Body of pancreas (tissue), 4 donors: ENCODE measurements around the gene OR2T34. TPM values are rescaled to one million over a fixed set of nuclear protein-coding genes. Genes with fewer than 3 reads are reported as not detected.
"Not testable (repeated sequence)": the region's sequence is repeated elsewhere in the genome, so short reads cannot be mapped to it uniquely, and the experiment has no call there.

ENCODE experiments used
- ATAC-seq: fragments of 150-250 bp; one replicate; pipeline ENCODE4 v1.9.1; 2016
- DNase-seq, 4 donors: peaks; one replicate each; pipeline ENCODE4 v3.0.0-alpha.2; 2019
- H3K27ac ChIP-seq, 4 donors: fragments of 200-600 bp; sonication (generic); 1 replicate in 3 of 4; 2 replicates in 1 of 4; pipeline versions ENCODE4 v1.5.1 to v1.6.1; 2016 to 2019; ENCODE audit warnings: mild to moderate bottlenecking in 1 of 4, mixed read lengths in 1 of 4, moderate library complexity in 1 of 4
- H3K27me3 ChIP-seq, 2 donors: fragments of 200-600 bp; sonication (generic); one replicate each; pipeline ENCODE4 v1.6.0; 2016; ENCODE audit warnings: mild to moderate bottlenecking in 1 of 2
- H3K36me3 ChIP-seq, 2 donors: fragments of 200-600 bp; sonication (generic); replicated peaks in 1 of 2; 2 replicates each; pipeline ENCODE4 v1.5.1; 2016; ENCODE audit warnings: low read depth in 2 of 2; ENCODE audit not compliant: insufficient read depth in 1 of 2
- H3K4me1 ChIP-seq: fragments of 200-600 bp; sonication (generic); one replicate; pipeline ENCODE4 v1.6.0; 2016
- H3K4me3 ChIP-seq, 2 donors: fragments of 200-600 bp; sonication (generic); 1 replicate in 1 of 2; 2 replicates in 1 of 2; pipeline ENCODE4 v1.5.1; 2016 to 2019
- H3K9me3 ChIP-seq, 3 donors: fragments of 200-600 bp; sonication (generic); 1 replicate in 2 of 3; 2 replicates in 1 of 3; pipeline ENCODE4 v1.5.1; 2016
- intact Hi-C: fragments of 100-400 bp; cut with DNase I; formaldehyde crosslinking; loops from one replicate; pipeline ENCODE4 v1.15.1; 2023
- small RNA-seq: library from RNA; depleted of rRNA; stranded (forward); fragments of <200 nt; gene quantifications from one replicate; pipeline ENCODE3, GENCODE V24; 2016
- total RNA-seq, 2 donors: library from RNA; depleted of rRNA; stranded (reverse); fragments of >200 nt; gene quantifications; one replicate each; pipeline ENCODE4 v1.1.0, GENCODE V29; 2016

OR2T34 gene
- total RNA-seq, 2 donors from 2014 or later: not detected

DNA sequence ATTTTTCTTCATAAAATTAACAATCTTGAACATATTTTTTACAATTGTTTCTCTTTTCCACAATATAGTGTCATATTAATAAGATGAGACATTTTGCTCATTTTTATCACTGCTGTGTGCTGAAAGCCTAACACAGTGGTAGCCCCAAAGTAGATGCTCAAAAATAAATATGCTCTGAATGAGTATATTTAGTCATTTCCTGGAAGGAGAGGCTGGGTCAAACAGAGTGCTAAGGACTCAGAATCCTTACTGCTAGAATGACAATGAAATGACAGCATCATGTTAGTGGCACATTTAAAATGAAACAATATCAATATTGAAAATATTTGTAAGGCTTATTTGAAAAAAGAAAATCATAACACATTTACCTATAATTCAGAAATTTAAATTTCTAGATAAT is 37.1 kb downstream of the OR2T34 start:
- H3K4me3 ChIP-seq, H3K27me3 ChIP-seq, H3K4me1 ChIP-seq, H3K9me3 ChIP-seq, H3K27ac ChIP-seq, ATAC-seq, H3K36me3 ChIP-seq, DNase-seq, intact Hi-C loops: not testable (repeated sequence)

Small RNA genes within 50 kb of the gene (small RNA-seq; reads per million reads assigned to genes)
- not detected for gene RF00019

Other genes starting within 250 kb of the OR2T34 start
- gene OR14C36, start 226.0 kb downstream of the OR2T34 start, total RNA-seq: not detected
- not detected for gene OR2T4, start 213.1 kb downstream of the OR2T34 start, total RNA-seq
- not detected for gene OR2T6, start 199.0 kb downstream of the OR2T34 start, total RNA-seq
- not detected for gene OR2T1, start 171.7 kb downstream of the OR2T34 start, total RNA-seq
- not detected for gene OR2T2, start 129.1 kb downstream of the OR2T34 start, total RNA-seq
- gene OR2T3, start 101.4 kb downstream of the OR2T34 start, total RNA-seq: not detected
- not detected for gene OR2T5, start 86.2 kb downstream of the OR2T34 start, total RNA-seq
- gene OR2G6, start 66.7 kb downstream of the OR2T34 start, total RNA-seq: not detected
- gene OR2T29, start 12.0 kb downstream of the OR2T34 start, total RNA-seq: not detected
- gene OR2T10, start 22.9 kb upstream of the OR2T34 start, total RNA-seq: not detected
- gene OR2T11, start 60.3 kb upstream of the OR2T34 start, total RNA-seq: under 1 TPM in 1 of 2 donors, not detected in 1; 0.26 TPM
- gene OR2T35, start 70.5 kb upstream of the OR2T34 start, total RNA-seq: not detected
- not detected for gene OR2T27, start 80.8 kb upstream of the OR2T34 start, total RNA-seq
- gene OR14I1, start 128.0 kb upstream of the OR2T34 start, total RNA-seq: not detected
- not detected for gene LYPD8, start 181.0 kb upstream of the OR2T34 start, total RNA-seq